GM10847 (cell line): ENCODE data around the gene C17orf67.
A peak's percentile ranks its signal among the peaks of the same experiment; 100 is the strongest.

Experiments
- POLR2A ChIP-seq: IDR thresholded peaks from 2 replicates; pipeline ENCODE4 v1.6.1; 2011; ENCODE audit not compliant: insufficient read length; ENCODE audit errors: extremely low read depth

C17orf67 gene

DNA sequence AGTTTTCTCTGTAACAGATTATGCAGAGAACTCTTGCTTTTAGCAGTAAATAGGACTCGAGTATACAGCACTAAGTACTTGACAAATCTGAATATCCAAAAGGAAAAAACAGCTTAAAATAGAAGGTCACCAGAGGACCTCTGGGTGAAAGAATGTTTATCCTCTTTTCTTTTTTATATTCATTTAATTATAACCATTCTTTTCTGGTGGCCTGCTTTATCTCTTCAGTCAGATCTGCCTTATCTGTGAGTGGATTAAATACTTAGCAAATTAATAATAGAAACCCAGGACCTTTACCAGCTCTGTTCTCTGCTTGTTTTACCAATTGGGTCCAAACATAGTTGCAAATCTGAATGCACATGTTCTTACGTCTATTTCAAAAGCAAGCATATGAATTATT lies 8.9 kb upstream of the C17orf67 start:
- TF ChIP-seq POLR2A = no peak

DNA sequence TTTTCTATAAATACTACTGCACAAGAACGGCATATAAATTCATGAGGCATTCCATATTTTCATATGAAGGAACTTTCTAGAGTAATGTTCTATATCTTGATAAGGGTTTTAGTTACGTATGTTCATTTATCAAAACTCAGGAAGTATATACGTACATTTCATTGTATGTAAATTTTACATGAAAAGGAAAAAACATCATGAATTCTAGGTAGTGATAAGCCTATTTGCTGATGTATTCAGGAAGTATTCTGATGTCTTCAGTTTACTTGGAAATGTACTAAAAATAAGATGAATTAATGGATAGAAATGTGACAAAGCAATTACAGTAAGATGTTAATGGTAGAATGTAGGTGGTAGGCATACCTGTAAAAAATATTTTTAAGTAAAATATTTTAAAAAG lies 5.0 kb upstream of the C17orf67 start:
- no peak for TF ChIP-seq POLR2A

DNA sequence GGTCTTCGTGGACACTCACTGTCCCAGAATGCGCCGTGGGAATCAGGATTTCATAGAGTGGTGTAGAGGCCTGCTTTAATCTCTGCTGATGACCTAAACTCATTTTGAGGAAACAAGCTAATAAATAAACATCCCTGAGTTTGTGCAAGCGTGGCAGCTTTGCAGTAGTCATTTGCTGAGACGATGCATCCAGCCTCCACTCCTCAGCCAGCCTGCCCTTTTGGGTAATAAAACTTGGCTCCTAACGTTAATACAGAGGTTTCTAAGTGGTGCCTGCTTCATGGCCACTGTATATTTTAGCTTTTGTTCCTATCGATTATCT lies 1.5 kb upstream of the C17orf67 start:
- TF ChIP-seq POLR2A = no peak

DNA sequence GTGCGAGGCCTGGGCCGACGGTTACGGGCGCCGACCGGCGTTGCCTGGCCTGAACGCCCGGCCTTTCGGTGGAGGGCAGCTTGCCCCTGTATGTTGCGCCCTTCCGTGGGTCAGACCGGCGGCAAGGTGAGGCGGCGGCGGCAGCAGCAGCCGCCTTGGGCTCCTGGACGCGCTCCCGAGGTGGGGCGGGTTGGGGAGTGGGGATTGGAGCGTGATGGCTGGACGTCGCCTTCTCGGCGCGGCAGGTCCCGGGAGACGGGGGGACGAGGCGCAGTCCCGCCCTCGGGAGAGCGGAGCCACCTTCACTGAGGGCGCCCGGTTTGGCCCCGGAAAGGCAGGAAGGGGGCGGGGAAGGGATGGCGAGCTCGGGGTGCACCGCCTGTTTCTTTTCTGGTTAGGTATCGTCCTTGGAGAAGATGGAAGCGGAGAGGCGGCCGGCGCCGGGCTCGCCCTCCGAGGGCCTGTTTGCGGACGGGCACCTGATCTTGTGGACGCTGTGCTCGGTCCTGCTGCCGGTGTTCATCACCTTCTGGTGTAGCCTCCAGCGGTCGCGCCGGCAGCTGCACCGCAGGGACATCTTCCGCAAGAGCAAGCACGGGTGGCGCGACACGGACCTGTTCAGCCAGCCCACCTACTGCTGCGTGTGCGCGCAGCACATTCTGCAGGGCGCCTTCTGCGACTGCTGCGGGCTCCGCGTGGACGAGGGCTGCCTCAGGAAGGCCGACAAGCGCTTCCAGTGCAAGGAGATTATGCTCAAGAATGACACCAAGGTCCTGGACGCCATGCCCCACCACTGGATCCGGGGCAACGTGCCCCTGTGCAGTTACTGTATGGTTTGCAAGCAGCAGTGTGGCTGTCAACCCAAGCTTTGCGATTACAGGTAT lies 902 bp upstream of the C17orf67 start:
- TF ChIP-seq POLR2A = no peak

DNA sequence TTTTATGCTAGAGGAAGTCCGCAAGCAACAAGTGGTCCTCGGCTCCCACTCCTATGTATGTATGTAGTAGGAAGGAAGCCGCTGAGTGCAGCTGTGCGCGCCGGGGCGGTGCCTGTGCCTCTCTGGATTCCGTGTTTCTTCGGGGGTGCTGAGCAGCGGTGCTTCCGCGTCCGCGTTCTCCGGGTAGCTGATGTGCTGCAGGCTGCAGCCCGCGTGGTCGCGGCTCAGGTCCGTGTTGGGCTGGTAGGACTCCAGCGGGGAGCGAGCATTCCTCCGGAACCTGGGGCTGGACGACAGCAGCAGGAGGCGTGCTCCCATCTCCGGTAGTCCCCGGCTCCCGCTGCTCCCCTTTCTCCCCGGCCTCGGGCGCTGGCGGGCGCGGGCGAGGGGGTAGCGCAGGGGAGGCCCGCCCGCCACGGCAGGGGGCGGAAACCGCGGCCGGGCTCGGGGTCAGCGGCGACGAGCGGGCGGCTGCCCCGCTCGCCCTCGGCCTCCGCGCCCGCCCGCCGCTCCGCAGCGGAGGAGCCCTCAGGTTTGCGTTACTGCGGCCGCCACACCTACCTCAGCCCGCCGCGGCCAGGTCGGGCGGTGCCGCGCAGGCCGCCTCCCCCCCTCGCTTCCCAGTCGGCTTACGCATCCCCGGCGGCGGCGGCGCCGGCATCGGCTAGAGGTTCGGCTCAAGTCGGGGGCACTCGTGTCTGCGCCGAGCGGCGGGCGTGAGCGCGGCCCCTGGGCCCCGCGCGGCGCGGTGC lies 487 bp downstream of the C17orf67 start:
- peak; percentile 50 for TF ChIP-seq POLR2A

DNA sequence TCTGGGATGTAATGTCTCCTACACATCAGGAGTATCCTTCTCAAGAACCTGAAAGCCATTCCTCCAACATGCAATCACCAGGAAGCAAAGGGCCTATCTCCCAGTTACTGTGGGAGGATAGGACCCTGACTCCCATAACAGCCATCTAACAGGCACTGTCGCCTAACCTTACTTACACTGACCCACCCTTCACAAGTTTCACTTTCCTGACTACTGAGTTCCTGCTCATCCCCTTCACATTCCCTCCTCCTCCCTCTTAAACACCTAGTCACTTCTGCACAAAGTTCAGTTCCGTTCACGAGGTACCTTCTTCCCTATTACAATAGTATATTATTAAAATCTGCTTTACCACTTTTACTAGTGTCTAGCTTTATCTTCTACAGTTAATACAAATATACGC lies 1.3 kb downstream of the C17orf67 start:
- no peak for TF ChIP-seq POLR2A

DNA sequence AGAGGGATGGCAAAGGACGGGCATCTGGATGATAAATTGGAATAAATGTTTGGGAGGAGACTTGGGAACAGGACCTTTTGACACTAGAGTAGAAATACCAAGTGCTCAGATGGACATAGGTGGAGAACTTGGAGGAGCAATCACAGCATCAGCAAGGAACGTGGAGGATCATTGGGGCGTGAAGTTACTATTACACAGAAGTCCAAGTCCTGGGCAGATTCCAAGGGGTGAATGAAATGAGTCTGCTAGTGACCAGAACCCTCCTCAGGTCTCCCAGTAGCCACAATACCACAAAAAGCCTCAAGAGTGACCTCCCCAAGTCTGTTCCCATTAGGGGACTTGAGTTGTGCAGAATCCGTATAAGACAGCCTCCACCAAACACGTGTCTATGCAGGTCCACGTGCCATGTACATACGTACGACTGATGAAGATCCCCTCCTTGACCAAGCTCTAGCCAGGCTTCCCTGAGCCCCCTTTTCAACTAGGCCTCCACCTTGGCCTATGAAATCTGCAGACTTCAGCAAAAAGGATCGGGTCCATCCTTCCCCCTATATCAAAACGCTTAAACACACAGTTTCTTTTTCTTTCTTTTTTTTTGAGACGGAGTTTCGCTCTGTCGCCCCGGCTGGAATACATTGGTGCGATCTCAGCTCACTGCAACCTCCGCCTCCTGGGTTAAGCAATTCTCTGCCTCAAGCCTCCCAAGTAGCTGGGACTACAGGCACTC lies 2.2 kb downstream of the C17orf67 start:
- TF ChIP-seq POLR2A = no peak

DNA sequence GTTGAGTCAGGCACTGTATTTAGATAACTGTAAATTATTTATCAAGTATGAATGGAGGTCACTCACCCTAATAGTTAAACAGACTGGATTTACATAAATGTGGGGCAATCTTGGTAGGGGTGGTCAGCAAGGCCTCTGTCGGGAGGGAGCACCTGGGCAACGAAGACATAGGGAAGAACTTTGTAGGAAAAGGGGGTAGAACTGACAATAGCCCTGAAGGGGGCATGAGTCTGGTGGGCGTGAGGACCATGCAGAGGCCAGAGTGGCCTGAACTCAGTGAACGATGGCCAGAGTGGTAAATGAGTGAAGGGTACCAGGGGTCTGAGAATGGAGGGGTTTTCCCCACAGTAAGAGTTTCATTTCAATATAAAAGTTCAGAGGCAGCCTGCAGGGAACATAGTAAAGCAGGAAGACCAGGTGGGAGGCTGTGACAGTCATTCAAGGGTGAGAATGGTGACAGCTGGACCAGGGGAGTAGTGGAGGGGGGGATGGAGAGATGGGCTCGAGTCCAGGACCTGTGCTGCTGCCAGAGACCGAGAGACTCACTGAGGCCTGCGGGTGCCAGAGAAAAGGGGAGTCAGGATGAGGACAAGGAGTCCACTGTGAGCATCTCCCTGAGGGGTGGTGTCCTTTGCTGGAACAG lies 2.9 kb downstream of the C17orf67 start:
- TF ChIP-seq POLR2A = no peak

DNA sequence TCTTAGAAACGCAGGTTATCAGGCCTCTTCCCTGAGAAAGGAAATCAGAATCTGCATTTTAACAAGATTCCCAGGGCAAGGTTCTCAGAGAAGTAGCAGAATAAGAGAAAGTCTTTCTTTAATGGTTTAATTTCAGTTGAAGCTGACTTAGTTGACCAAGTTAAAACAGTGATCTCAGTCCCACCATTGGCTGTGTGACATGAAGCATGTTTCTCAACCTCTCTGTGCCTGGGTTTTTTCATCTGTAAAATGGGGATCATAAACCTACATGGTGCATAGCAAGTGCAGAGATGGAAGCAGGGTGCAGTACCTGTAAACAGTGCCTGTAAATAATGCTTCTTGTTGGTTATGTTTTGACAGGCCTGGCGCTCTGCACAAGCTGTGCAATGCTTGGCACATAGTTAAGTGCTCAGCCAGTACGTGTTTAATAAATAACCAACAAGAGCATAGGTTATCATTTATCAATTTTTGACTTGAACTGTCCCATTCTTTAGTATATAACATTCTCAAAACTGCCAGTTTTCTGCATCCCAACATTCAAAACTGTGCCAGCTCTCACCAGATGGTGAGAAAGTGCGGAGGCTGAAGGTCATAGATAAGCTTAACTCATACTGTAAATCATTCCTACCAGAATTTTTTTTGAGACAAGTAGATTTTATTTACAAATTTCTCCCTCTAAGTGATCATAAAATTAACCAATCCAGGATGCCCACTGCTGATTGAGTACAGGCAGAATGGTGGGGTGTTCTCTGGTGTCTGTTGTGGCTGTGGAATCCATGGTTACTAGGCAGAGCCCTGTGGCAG lies 6.9 kb downstream of the C17orf67 start:
- TF ChIP-seq POLR2A = no peak

DNA sequence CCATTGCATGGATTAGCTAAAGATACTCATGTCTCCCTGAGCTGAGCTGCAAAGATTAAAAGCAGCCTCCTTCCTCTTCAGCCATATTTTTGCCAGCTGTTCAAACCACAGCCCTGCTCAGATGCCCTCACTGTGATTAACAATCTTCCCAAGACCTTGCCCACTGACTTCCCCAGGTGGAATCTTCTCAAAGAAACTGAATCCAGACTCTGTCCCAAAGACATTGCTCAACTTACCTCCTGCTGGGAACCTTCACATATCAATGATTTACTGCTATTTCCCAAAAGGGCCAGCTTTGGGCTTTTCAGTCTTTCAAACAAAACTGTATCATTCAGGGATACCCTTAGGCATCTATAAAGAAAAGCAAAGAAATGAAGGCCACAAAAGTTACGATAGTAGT lies 9.2 kb downstream of the C17orf67 start:
- TF ChIP-seq POLR2A = no peak

DNA sequence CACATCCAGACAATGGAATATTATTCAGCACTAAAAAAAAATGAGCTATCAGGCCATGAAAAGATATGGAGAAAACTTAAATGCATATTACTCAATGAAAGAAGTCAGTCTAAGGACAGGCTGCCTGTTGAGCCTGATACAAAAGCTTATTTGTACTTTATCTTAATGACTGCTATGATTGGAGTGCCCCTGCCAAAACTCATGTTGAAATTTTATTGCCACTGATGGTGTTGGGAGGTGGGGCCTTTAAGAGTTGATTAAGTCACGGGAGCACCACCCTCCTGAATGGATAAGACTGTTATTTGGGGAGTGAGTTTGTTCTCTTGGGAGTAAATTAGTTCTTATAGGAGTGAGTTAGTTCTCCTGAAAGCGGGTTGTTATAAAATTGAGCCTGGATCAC lies 9.9 kb downstream of the C17orf67 start:
- no peak for TF ChIP-seq POLR2A

DNA sequence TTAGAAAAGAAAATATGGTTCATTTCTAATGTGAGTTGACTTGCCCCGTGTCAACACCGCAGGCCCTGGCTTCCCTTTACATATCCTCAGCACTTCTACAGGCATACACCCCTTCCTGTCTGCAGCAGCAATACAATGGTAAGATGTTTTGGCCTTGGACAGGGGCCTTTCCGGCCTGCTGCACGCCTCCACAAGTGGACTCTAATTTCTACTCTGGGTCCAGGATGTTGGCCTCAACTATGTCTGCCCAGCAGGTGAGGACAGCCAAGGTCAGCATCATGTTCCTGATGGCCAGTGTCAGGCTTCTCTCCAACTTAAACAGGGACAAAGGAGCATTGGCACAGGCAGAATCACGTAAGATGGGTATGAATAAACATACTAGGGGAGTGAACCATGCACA lies 11.0 kb downstream of the C17orf67 start:
- TF ChIP-seq POLR2A = no peak

DNA sequence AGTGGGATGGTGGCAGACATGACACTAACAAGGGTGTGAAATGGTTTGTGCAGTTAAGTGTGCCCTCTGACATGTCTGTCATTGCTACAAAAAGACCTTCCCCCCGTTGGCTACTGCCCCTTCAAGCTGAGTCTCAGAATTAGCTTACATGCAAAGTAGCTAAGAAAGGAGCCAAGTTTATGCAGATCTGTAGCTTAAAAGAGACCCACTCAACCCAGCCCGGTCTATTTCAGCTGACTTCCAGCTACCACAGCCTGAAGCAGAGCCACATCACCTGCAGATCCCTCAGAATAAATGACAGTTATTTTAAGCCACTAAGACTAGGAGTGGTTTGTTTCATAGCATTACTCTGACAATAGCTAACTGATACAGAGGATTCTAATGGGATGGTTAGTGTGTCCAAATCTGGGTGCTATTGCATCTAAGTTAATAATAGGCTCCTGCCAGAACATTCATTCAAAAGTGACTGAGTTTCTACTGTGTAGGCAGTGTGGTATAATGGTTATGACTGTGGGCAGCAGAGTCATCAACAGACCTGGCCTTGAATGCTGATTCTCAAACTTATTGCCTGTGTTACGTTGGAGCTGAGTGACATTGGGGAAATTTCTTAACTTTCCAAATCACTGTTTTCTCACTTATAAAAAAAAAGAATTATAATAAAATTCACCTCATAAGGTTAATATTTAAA lies 11.7 kb downstream of the C17orf67 start:
- no peak for TF ChIP-seq POLR2A

DNA sequence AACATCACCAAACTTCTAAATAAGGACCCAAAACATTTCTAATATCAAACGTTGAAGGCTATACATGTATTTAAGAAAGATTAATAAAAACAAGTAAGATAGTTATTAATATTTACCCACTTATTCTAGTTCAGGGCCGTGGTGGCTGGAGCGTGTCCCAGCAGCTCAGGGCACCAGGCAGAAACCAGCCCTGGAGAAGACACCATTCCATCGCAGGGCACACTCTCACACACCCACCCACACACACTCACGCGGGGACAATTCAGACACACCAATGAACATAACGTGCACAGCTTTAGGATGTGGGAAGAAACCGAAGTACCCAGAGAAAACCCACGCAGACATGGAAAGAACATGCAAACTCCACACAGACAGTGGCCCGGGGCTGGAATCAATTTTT lies 13.5 kb downstream of the C17orf67 start:
- no peak for TF ChIP-seq POLR2A
